Stimulated activated CD8-positive, alpha-beta memory T cell treated with anti-CD3 and anti-CD28 coated beads, Interleukin-7, amount 100 ng/mL, for 48 hours (primary cell): ENCODE measurements around the gene FNDC5.

Source experiments
- DNase-seq, 2 donors: peaks; one replicate each; pipeline ENCODE4 v3.0.0-alpha.2; 2020; ENCODE audit warnings: low read depth in 1 of 2; ENCODE audit errors: extremely low read depth in 1 of 2

Gene FNDC5

GRCh38 chr1:32884726-32885125, 14.0 kb upstream of the FNDC5 start:
- DNase-seq: no peak

DNA sequence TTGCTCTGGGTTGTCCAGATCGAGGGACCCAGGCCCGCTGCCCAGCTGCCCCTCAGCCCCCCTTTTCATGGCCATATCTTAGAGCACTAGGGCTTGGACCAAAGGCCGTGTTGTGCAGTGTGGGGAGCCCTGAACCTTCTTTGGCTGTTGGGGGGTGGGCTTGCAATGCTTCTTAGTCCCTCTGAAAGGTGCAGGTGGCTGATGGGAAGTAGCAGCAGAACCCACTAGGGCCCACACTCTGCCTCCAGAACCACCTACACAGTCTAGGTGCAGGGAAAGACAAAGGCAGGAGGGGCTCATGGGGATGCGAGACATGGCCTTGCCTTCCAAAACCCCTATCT, 13.3 kb upstream of the FNDC5 start:
- DNase-seq: no peak

DNA sequence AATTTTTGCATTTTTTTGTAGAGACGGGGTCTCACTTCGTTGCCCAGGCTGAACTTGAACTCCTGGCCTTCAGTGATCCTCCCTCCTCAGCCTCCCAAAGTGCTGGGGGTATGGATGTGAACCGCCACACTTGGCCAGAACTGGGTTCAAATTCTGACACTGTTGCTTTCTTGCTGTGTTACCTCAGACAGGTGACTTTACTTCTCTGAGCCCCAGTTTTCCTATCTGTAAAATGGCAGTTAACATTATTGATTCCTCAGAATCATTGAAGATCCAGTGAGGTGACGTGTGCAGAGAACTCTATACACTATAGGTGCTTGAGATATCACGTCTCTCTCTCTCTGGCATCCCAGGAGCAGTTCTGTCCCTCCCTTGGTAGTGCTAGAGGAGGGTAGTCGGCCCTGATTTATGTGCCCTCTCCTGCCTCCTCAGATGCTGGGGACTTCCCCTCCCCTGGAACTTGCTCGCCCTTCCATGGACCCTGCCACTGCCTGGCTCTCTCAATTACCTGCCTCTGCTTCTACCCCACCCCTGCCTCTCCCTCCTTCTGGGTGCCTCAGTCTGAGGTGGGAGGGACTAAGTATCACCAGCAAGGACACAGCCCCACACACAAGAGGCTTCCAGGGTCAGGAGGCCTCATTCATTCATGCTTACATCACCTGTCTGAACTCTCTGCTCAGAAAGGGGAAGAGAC, 12.8 kb upstream of the FNDC5 start:
- no peak for DNase-seq

DNA sequence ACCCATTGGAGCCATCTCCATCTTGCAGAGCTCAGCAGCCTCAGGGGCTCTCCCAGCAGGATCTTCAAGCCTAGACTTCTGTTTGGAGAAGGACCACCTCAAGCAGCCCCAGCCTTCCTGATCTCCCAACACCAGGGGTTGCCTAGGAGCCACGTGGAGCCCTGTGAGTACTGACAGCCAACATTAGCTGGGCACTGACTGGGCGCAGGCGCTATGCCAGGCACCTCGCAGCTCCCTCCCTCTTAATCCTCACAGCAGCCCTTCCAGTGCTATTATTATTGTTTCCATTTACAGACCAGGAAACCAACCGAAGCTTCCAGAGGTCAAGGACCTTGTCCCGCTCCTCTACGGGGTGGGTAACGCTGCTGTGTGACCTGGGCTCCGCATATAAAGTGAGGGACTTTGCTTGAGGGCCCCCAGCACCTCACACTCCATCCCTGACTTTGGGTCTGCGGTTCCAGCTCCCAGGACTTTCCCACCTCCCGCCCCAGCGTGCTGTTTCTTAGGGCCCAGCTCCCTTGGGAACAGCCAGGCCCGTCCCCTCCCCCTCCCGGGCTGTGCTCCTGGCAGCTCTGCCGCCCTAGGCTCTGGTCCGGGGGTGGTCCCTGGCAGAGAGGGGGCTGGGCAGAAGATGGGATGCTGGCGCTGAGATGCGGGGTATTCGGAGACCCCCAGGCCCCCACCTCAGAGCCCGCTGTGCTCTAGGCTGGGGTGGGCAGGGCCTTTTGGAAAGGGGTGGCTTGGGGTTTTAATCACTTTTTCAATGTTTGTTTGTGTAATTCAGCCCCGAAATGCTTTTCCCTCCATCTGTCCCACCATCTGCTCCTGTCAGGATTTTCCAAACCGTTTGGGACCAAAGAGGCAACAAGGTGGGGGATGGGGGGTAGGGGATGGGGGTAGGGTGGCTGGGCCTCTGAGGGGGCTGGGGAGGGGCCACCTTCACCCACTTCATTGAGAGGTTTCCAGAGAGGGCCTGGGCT, 11.4 kb upstream of the FNDC5 start:
- DNase-seq: no peak

GRCh38 chr1:32881291-32881690, 10.6 kb upstream of the FNDC5 start:
- DNase-seq: no peak

DNA sequence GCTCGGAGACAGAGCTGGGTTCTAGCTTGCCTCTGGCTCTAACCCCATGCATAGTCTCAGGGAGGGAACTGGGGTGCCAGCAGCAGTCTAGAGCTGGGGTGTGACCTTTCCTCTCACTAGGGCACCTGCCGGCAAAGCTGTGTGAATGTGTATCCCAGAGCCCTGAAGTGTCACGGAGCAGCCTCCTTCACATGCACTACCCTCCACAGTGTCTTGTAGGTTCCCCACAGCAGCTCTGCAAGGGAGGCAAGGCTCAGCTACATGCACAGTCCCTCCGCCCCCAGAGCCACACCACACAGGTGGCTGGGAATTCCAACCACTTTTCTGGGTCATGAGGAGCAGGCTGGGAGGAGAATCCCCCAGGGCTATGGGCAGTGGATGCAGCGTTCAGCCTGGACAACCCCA, 7.9 kb upstream of the FNDC5 start:
- no peak for DNase-seq

- no peak for DNase-seq
Observed at GRCh38 chr1:32878183-32878582, 7.5 kb upstream of the FNDC5 start.

GRCh38 chr1:32877211-32878110, 6.7 kb upstream of the FNDC5 start:
- no peak for DNase-seq

DNA sequence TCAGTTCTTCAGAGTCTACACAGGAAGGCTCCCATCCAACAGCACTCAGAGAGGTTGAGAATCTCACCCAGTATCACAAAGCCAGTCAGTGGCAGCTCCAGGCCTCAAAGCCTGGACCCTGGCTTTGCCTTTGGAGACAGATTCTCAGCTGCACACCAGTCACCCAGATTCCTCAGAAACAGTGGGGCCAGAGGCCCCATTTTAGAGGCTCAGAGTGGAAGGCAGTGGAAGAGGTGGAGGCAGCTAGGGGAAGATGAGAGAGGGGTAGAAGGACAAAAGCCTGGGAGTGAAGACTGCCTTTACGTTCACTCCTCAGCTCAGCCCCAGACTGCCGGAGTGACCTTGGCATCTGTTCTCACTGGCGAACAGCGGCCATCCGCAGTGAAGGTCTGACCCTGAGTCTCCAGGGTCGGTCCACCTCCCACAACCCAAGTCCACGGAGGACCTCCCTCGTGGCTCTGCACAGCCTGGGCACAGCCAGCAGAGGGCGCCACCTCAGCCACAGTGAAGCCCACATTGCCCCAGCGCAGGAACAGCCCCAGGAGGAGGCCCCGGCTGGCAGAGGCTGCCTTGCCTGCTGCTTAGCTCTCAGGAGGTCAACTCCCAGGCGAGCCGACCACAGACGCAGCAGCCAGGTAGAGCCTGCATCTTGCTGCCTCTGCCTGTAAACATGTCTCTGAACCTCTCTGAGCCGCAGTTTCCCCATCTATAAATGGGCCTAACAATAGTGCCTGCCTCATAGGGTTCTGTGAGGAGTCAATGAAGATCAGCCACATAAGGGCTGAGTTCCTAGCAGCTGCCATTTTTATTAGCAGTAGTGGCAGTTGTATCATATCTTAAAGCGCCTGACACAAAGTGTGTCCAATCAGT, 5.9 kb upstream of the FNDC5 start:
- no peak for DNase-seq

DNA sequence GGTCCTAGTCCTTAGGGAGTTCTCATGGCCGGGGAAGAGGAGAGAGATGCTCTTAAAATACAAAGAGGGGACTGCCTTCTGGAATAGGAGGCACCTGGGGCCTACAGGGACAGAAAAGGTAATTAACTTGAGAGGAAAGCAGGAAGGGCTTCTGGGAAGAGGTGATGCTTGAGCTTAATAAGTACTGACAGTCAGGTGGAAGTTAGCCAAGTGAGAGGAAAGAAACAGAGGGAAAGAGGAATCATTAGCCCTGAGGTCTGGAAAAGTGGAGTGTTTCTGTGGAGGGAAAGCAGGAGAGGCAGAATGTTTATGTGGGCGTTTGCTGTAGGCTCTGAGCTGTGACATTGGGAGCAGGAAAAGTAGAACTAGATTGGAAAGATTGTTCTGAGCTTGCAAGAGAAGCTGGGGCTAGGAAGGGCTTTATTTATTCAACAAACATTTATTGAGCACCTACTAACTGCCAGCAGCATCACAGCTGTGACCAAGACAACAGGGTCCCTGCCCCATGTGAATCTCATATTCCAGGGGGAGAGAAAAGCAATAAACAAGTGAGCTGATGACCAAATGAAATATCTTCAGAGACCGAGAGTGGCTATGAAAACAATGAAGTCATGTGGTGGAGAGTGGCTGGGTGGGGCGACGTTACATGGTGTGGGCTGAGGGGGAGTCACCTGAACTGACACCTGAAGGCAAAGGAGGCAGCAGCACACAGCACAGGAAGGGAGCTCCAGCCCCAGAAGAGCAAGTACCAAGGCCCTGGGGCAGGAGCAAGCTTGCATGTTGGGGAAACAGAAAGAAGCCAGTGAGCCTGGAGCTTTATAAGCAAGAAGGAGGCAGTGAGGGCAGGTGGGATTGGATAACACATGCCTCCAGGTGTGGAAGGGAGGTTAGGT, 4.4 kb upstream of the FNDC5 start:
- DNase-seq: no peak

DNA sequence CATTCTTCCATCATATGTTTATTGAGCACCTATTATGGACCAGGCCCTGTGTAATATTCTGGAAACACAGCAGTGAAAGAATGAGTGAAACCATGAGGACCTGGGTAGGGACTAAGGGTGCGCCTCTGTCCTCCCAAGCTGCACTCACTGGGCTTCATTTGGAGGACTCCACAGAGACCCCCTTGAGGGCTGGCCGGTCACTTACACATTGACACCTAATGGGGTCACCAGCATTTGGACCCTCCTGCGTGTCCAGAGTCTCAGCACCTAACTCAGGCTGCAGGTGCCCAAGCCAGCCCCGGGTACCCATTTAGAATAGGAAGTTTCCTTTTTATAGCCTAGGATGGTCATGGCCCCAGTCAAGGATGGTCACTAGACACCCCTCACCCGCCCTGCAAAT, 2.8 kb upstream of the FNDC5 start:
- no peak for DNase-seq

- DNase-seq: no peak
Observed at GRCh38 chr1:32872192-32872460, 1.4 kb upstream of the FNDC5 start.

- DNase-seq: no peak
Observed at GRCh38 chr1:32871364-32872191, 866 bp upstream of the FNDC5 start.

DNA sequence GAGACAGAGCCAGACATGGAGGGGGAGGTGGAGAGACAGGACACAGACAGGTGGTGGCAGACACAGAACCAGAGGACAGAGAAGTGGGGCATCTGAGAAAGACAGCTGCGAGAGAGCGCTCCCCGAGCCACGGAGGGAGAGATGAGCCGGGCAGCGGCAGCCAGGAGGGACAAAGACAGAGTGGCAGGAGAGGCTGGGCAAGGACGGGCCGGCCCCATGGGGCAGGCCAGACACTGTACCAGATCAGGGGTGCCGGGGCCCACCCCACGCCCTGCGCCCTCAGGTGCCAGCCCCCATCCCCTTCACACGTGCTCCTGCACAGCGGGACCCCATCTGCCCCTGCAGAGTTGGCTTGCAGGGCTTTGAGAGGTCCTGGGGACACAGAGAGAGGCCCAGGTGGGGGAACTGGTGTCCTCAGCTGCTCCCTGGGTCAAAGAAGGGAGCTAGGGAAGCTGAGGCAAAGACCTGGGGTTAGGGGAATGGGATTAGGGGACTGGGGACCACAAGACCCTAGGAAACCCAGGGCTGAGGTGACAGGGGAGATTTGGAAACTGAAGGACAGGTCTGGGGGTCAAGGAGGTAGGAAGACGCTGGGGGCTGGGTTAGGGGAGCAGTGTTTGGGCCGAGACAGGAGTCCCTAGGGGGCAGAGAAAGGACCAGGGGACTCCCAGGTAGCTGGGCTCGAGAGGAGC, 643 bp downstream of the FNDC5 start:
- no peak for DNase-seq

GRCh38 chr1:32868806-32869455, 1.8 kb downstream of the FNDC5 start:
- DNase-seq: no peak

DNA sequence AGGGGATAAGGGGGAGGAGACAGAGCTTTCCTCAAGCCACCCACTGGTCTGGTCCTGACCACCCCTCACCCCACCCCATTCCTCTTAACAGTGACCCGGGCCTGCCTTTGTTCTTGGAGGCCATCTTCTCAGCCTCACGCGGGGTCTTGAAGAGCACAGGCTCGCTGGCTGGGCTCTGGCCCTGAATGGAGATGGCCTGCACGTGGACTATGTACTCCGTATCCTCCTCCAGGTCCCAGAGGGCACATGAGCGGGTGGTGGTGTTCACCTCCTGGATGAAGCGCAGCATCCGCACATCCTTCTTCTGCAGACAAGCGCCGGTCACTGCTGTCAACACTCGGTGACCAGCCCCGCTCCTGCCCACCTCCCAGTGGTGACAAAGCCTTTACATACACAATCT, 2.6 kb downstream of the FNDC5 start:
- DNase-seq: no peak

GRCh38 chr1:32867671-32868070, 3.0 kb downstream of the FNDC5 start:
- DNase-seq: no peak

DNA sequence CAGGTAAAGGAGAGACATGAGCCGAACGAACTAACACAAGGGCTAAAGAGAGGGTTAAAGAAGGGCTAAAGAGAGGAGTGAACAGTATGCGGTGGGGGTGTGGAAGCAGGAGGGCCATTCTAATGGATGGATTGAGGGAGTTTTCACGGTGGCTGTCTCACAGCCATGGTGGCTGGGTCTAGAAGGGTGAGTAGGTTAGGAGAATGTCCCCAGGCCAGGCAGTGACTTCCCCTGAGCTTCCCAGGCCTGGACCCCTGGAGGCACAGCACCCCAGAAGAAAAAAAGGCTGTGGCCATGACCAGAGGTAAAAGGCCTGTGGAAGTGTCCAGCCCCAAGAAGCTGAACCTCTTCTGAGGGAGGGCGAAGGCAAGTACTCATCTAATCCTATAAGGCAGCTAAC, 3.6 kb downstream of the FNDC5 start:
- no peak for DNase-seq
